ENCODE measurements around the gene DNAH10.

GRCh38 chr12:123979566-123979965, 217.5 kb downstream of the DNAH10 start:
- TF ChIP-seq, protein P1, sequence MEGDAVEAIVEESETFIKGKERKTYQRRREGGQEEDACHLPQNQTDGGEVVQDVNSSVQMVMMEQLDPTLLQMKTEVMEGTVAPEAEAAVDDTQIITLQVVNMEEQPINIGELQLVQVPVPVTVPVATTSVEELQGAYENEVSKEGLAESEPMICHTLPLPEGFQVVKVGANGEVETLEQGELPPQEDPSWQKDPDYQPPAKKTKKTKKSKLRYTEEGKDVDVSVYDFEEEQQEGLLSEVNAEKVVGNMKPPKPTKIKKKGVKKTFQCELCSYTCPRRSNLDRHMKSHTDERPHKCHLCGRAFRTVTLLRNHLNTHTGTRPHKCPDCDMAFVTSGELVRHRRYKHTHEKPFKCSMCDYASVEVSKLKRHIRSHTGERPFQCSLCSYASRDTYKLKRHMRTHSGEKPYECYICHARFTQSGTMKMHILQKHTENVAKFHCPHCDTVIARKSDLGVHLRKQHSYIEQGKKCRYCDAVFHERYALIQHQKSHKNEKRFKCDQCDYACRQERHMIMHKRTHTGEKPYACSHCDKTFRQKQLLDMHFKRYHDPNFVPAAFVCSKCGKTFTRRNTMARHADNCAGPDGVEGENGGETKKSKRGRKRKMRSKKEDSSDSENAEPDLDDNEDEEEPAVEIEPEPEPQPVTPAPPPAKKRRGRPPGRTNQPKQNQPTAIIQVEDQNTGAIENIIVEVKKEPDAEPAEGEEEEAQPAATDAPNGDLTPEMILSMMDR (conservative IDR thresholded peaks at IDR 0.05; ENCODE audit: low read length), result no peak
- no peak for TF ChIP-seq EZH2phosphoT487 (IDR thresholded peaks at IDR 0.05; ENCODE audit: borderline replicate concordance, low read depth, low read length)
